GM23248 (cell line): ENCODE measurements around the gene PJA1. TPM values are rescaled to one million over a fixed set of nuclear protein-coding genes. Genes with fewer than 3 reads are reported as not detected.

Experiments used
- DNase-seq: peaks from one replicate; pipeline ENCODE4 v3.0.0-alpha.2; 2015
- H2AFZ ChIP-seq: fragments of 200-600 bp; sonication (generic); 2 replicates; pipeline ENCODE4 v1.6.1; 2016; ENCODE audit warnings: antibody characterized with exemption
- H3F3A ChIP-seq: fragments of 200-600 bp; sonication (generic); 2 replicates; pipeline ENCODE4 v1.6.1; 2016; ENCODE audit warnings: mild to moderate bottlenecking, antibody characterized with exemption, mixed run types; ENCODE audit not compliant: insufficient read depth
- H3K27ac ChIP-seq: fragments of 200-600 bp; sonication (generic); 2 replicates; pipeline ENCODE4 v1.5.1; 2016; ENCODE audit warnings: mild to moderate bottlenecking
- H3K27me3 ChIP-seq: fragments of 200-600 bp; sonication (generic); replicated peaks from 2 replicates; pipeline ENCODE4 v1.6.1; 2016; ENCODE audit warnings: mild to moderate bottlenecking; ENCODE audit not compliant: insufficient read depth
- H3K36me3 ChIP-seq: fragments of 200-600 bp; sonication (generic); 2 replicates; pipeline ENCODE4 v1.6.1; 2016; ENCODE audit warnings: low read depth, mild to moderate bottlenecking
- H3K4me1 ChIP-seq: fragments of 200-600 bp; sonication (generic); 2 replicates; pipeline ENCODE4 v1.6.1; 2016; ENCODE audit warnings: mild to moderate bottlenecking; ENCODE audit not compliant: insufficient read depth
- H3K4me2 ChIP-seq: fragments of 200-600 bp; sonication (generic); one replicate; pipeline ENCODE4 v1.6.1; 2016; ENCODE audit warnings: mild to moderate bottlenecking; ENCODE audit not compliant: unreplicated experiment
- H3K4me3 ChIP-seq: fragments of 200-600 bp; sonication (generic); 2 replicates; pipeline ENCODE4 v1.5.1; 2016; ENCODE audit warnings: mild to moderate bottlenecking
- H3K79me2 ChIP-seq: fragments of 200-600 bp; sonication (generic); 2 replicates; pipeline ENCODE4 v1.6.1; 2016; ENCODE audit warnings: mild to moderate bottlenecking; ENCODE audit not compliant: insufficient read depth
- H3K9ac ChIP-seq: fragments of 200-600 bp; sonication (generic); 2 replicates; pipeline ENCODE4 v1.6.1; 2016; ENCODE audit warnings: mild to moderate bottlenecking
- H3K9me2 ChIP-seq: fragments of 200-600 bp; sonication (generic); 2 replicates; pipeline ENCODE4 v1.6.1; 2016; ENCODE audit warnings: mixed run types, mild to moderate bottlenecking, moderate library complexity; ENCODE audit not compliant: insufficient read depth
- H3K9me3 ChIP-seq: fragments of 200-600 bp; sonication (generic); one replicate; pipeline ENCODE4 v1.6.1; 2017; ENCODE audit warnings: low read depth
- H4K20me1 ChIP-seq: fragments of 200-600 bp; sonication (generic); 2 replicates; pipeline ENCODE4 v1.6.0; 2016; ENCODE audit not compliant: insufficient read depth
- EZH2 ChIP-seq: fragments of 200-600 bp; sonication (generic); IDR thresholded peaks from 2 replicates; pipeline ENCODE4 v1.6.1; 2018; ENCODE audit warnings: antibody characterized with exemption, mild to moderate bottlenecking; ENCODE audit not compliant: insufficient read depth, poor library complexity, severe bottlenecking
- EZH2phosphoT487 ChIP-seq: fragments of 200-600 bp; sonication (generic); IDR thresholded peaks from 2 replicates; pipeline ENCODE4 v1.6.1; 2018; ENCODE audit warnings: antibody characterized with exemption, moderate library complexity, mild to moderate bottlenecking, low read depth; ENCODE audit not compliant: insufficient read depth
- WGBS, 2 experiments: methylation state at CpG; one replicate each; pipeline ENCODE4 v1.1.6; 2015 to 2017; ENCODE audit warnings: low lambda C conversion rate in 2 of 2, low coverage in 1 of 2; ENCODE audit errors: missing lambda C conversion rate in 2 of 2; 5-methylcytosine and 5-hydroxymethylcytosine counted together
- in situ Hi-C: fragments of 300-500 bp; cut with MboI; formaldehyde crosslinking; loops from 2 replicates; pipeline ENCODE4 v1.15.0; 2020
- polyA plus RNA-seq: library from polyadenylated mRNA; unstranded; fragments of >200 nt; fragmentation: Nextera tagmentation; extraction: Ambion mirVana; gene quantifications from 2 replicates; pipeline ENCODE4 v1.2.1, GENCODE V29; 2016
- total RNA-seq: library from RNA; depleted of rRNA; stranded (reverse); fragments of >200 nt; shearing (Covaris generic); gene quantifications from 2 replicates; pipeline ENCODE4 v1.2.3, GENCODE V29; 2014

PJA1 gene
- total and polyA plus RNA-seq, 2 experiments from 2014 or later, result 26.6 to 32.7 TPM

DNA sequence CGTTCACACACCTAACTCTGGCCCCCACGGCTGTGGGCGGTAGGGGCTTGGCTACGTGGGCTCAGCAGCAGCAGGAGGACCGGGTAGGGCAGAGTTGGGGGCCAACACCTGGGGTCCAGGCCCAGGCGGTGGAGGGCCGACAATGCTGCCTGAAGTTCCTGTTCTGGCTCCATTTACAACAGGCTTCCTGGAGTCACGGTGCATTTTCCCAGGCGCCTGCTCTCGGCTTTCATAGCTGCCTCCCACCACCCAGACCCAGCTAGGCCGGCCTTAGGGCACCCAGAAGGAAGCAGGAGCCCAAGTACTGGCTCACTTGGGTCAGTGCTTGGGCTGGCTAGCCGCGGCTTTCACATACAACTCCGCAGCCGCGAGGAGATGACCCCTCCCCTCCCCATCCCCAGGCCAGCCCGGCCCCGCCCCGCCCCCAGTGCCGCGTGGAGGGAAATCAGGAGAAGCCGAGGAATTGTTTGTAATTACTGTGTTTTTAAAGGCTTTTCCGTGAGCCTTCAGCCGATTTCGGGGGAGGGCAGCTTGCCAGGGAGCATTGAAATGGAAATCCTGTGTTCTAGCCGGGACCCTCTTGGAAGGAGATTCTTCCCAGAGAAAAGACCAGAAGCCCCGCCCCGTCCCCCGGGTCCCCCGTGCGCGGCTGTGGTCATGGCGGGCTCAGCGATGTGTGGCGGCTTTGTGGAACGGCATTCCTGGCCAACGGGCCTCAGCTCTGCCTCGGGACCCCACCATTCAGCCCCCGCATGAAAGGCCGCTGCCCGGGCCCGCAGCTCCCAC lies 28.5 kb downstream of the PJA1 start:
- Histone ChIP-seq H3K9me3 (no peaks in the 10 kb centered on the region), H3K9ac (peak overlapping the region; percentile 63), H3K9me2 (no peaks in the 10 kb centered on the region), H3K4me1 (peaks cover 17% of the 10 kb centered on the region), H4K20me1 (no peaks in the 10 kb centered on the region), H3K27ac (peak overlapping the region; percentile 57), H3K27me3 (no peaks in the 10 kb centered on the region), H2AFZ (peak overlapping the region; percentile 92), H3K4me2 (no peak overlapping the region), H3K4me3 (no peak overlapping the region), H3K36me3 (no peaks in the 10 kb centered on the region), H3K79me2 (no peaks in the 10 kb centered on the region), H3F3A (no peaks in the 10 kb centered on the region)
- TF ChIP-seq EZH2phosphoT487, result no peak
- TF ChIP-seq EZH2, result no peak
- in situ Hi-C loops, result no loop called here
- DNase-seq, result no peak
- WGBS, 2 experiments, result 31 to 86% methylated on average over 8 to 36 of the region's 42 CpGs

DNA sequence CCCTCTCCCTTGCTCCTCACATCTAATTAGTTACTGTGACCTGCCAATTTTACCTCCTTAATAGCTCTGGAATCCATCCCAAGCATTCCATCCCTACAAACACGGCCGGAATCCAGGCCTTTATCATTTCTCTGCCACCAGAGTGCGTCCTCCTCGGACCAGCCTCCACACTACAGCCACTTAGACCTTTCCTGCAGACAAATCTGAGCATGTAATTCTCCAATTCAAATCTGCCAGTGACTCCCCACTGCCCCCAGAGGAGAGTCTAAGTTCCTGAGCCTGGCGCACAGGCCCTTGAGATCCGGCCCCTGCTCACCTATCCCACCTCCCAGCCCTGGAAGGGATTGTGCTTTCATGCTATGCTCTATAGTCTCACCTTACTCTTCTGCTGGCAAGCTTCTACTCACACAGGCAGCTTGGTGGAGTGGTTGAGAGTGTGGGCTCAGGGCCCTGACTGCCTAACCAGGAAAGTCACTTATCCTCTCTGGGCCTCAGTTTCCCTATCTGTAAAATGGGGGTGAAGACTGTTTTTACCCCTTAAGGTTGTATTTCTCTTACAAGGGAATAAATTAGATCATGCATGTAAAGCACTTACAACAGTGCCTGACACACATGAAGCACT lies 31.2 kb downstream of the PJA1 start:
- no peaks in the 10 kb centered on the region for H3K36me3 ChIP-seq
- H3F3A ChIP-seq, result no peaks in the 10 kb centered on the region
- H3K27me3 ChIP-seq, result no peaks in the 10 kb centered on the region
- 36 to 38% methylated on average over 4 to 6 of the region's 6 CpGs for WGBS, 2 experiments
- H3K9ac ChIP-seq, result no peak overlapping the region
- no peak overlapping the region for H2AFZ ChIP-seq
- TF ChIP-seq EZH2, result no peak
- no peak for TF ChIP-seq EZH2phosphoT487
- no peaks in the 10 kb centered on the region for H3K9me3 ChIP-seq
- peak; percentile 60 for DNase-seq
- no peak overlapping the region for H3K27ac ChIP-seq
- no peaks in the 10 kb centered on the region for H3K79me2 ChIP-seq
- no peaks in the 10 kb centered on the region for H4K20me1 ChIP-seq
- in situ Hi-C loops, result no loop called here
- peaks cover 17% of the 10 kb centered on the region for H3K4me1 ChIP-seq
- H3K4me2 ChIP-seq, result no peak overlapping the region
- H3K4me3 ChIP-seq, result no peak overlapping the region
- H3K9me2 ChIP-seq, result no peaks in the 10 kb centered on the region

DNA sequence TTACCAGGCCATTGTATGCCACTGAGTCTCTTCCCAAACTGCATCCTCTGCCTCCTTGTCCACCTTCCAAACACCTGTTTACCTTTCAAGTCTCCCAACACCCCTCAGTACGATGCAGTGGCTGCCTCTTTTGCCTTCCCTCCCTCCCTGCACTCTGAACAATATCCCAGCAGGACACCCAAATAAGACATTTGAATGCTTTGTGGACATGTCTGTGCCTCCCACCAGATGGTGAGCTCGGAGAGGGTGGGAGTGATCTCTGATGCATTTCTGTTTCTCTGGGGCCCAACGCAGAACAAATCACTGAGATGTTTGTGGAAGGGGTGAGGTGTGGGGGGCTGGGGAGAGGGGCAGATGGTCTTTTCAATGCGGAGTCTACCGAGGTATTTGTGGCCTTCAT lies 33.4 kb downstream of the PJA1 start:
- H3K9me3 ChIP-seq, result no peaks in the 10 kb centered on the region
- H3K4me2 ChIP-seq, result no peak overlapping the region
- H4K20me1 ChIP-seq, result no peaks in the 10 kb centered on the region
- 0 out of 2 replicates have a peak, but pooled peaks cover 4% of the 10 kb centered on the region for H3F3A ChIP-seq
- H3K4me3 ChIP-seq, result no peak overlapping the region
- whole genome bisulfite sequencing, 2 experiments, result 64 to 72% methylated on average over 3 to 5 of the region's 5 CpGs
- H3K79me2 ChIP-seq, result no peaks in the 10 kb centered on the region
- H3K36me3 ChIP-seq, result no peaks in the 10 kb centered on the region
- peaks cover under 1% of the 10 kb centered on the region; the same call in 1 of the 2 replicates for H3K4me1 ChIP-seq
- no peaks in the 10 kb centered on the region for H3K27me3 ChIP-seq
- TF ChIP-seq EZH2phosphoT487 (no peak), EZH2 (no peak)
- no peaks in the 10 kb centered on the region for H3K9me2 ChIP-seq
- H2AFZ ChIP-seq, result no peak overlapping the region
- in situ Hi-C loops, result no loop called here
- no peak for DNase-seq
- no peak overlapping the region for H3K9ac ChIP-seq
- H3K27ac ChIP-seq, result no peak overlapping the region

DNA sequence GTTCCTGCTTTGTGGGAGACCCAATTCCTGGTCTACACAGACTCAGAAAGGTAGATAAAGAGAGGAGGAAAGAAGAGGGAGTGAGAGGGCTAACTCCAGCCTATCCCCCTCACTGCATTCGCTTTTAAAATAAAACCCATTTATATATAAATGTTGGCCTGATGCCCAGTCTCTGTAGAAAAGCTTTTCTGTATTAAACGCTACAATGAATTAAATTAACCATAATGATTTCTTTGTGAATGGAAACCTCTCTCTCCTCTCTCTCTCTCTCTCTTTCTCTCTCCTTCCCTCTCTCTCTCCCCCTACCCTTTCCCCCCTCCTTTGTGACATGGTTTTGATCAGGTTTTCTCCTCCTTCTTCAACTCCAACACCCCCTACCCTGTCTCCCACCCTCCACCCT lies 34.8 kb downstream of the PJA1 start:
- Histone ChIP-seq H3K36me3 (no peaks in the 10 kb centered on the region), H3K9ac (no peak overlapping the region), H3K4me1 (no peaks in the 10 kb centered on the region), H2AFZ (no peak overlapping the region), H3K27me3 (no peaks in the 10 kb centered on the region), H3K79me2 (no peaks in the 10 kb centered on the region), H3F3A (0 out of 2 replicates have a peak, but pooled peaks cover 4% of the 10 kb centered on the region), H3K9me3 (no peaks in the 10 kb centered on the region), H3K27ac (no peak overlapping the region), H3K9me2 (no peaks in the 10 kb centered on the region), H3K4me3 (no peak overlapping the region), H3K4me2 (no peak overlapping the region), H4K20me1 (no peaks in the 10 kb centered on the region)
- 100% methylated on average over 2 of the region's 2 CpGs for WGBS, 2 experiments
- in situ Hi-C loops, result no loop called here
- DNase-seq, result no peak
- TF ChIP-seq EZH2 (no peak), EZH2phosphoT487 (no peak)
